Measurements from ENCODE around the gene KDM4D. TPM values are rescaled to one million over a fixed set of nuclear protein-coding genes. Genes with fewer than 3 reads are reported as not detected.

KDM4D gene
- total RNA-seq, 1 experiment from 2014 or later, result 2.4 TPM

- TF ChIP-seq ATF6 (CRISPR knock-in tag; IDR thresholded peaks at IDR 0.05), result no peak
- TF ChIP-seq SOX15 (CRISPR knock-in tag; IDR thresholded peaks at IDR 0.05), result no peak
- no peak for TF ChIP-seq USF1 (CRISPR knock-in tag; IDR thresholded peaks at IDR 0.05)
- no peak for TF ChIP-seq USF2 (CRISPR knock-in tag; IDR thresholded peaks at IDR 0.05)
- no peak for TF ChIP-seq ERG (CRISPR knock-in tag; IDR thresholded peaks at IDR 0.05)
- no peak for TF ChIP-seq ATF1 (CRISPR knock-in tag; IDR thresholded peaks at IDR 0.05)
- no peak for TF ChIP-seq MAX (CRISPR knock-in tag; IDR thresholded peaks at IDR 0.05)
Observed at GRCh38 chr11:95033051-95033450, 59.5 kb downstream of the KDM4D start (continued).

GRCh38 chr11:95035316-95035715 is 61.8 kb downstream of the KDM4D start:
- no peaks in the 10 kb centered on the region for H3K36me3 Mint-ChIP-seq
- peaks cover 4% of the 10 kb centered on the region for H3K9me3 Mint-ChIP-seq
- ATAC-seq (no peak), DNase-seq (ENCODE audit: low spot score) (no peak)
- CTCF ChIA-PET, result no interaction called here
- H3K27ac Mint-ChIP-seq, result no peak overlapping the region
- POLR2A ChIA-PET, result no interaction called here
- H3K4me3 Mint-ChIP-seq, result no peak overlapping the region
- no peaks in the 10 kb centered on the region for H3K4me1 Mint-ChIP-seq
- H3K27me3 Mint-ChIP-seq (ENCODE audit: low read depth), result peaks cover 7% of the 10 kb centered on the region
- TF ChIP-seq USF2 (CRISPR knock-in tag; IDR thresholded peaks at IDR 0.05), result no peak
- TF ChIP-seq ZNF138 (CRISPR knock-in tag; conservative IDR thresholded peaks at IDR 0.05), result no peak
- no peak for TF ChIP-seq SMAD3 (CRISPR knock-in tag; IDR thresholded peaks at IDR 0.05; ENCODE audit: borderline replicate concordance)
- no peak for TF ChIP-seq GTF2I (CRISPR knock-in tag; conservative IDR thresholded peaks at IDR 0.05)
- no peak for TF ChIP-seq CDX4 (CRISPR knock-in tag; IDR thresholded peaks at IDR 0.05; ENCODE audit: borderline replicate concordance)
- no peak for TF ChIP-seq ZNF416 (CRISPR knock-in tag; IDR thresholded peaks at IDR 0.05)
- TF ChIP-seq ZNF532 (CRISPR knock-in tag; IDR thresholded peaks at IDR 0.05; ENCODE audit: borderline replicate concordance), result no peak
- TF ChIP-seq TCF7 (CRISPR knock-in tag; IDR thresholded peaks at IDR 0.05; ENCODE audit: low read depth), result no peak
- TF ChIP-seq ZNF219 (CRISPR knock-in tag; IDR thresholded peaks at IDR 0.05; ENCODE audit: borderline replicate concordance), result no peak
- no peak for TF ChIP-seq PREB (CRISPR knock-in tag; IDR thresholded peaks at IDR 0.05; ENCODE audit: borderline replicate concordance)
- TF ChIP-seq IRF1 (CRISPR knock-in tag; IDR thresholded peaks at IDR 0.05), result no peak
- no peak for TF ChIP-seq ATF2 (CRISPR knock-in tag; IDR thresholded peaks at IDR 0.05; ENCODE audit: borderline replicate concordance, low read depth)
- no peak for TF ChIP-seq FOXP4 (CRISPR knock-in tag; IDR thresholded peaks at IDR 0.05)
